ENCODE data around the gene TBL1X. TPM values are rescaled to one million over a fixed set of nuclear protein-coding genes. Genes with fewer than 3 reads are reported as not detected.

TBL1X gene
- total and polyA plus RNA-seq, 2 donors (not counting 3 experiments of a cell fraction or from before 2014, with no cell fraction given): 8.7 to 25.3 TPM

DNA sequence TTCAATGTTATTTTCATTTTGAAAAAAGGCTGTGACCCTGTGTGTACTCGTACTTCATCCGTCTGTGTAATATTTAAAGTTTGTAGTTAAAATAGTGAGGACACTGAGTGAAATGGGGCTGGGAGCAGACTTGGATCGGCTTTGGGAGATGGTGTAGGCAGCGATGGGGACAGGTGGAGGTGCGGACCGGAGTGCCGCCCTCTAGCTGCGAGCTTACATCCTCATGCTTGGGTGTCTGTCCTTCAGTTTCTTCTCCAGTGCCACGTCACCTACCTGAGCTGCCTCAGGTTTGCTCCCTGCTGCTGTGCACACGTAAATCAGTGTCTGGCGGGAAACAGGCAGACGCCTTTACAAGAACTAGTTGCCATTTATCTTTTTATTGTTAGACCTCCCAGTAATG lies 154.7 kb downstream of the TBL1X start:
- Histone ChIP-seq H3K4me2 (ENCODE audit: insufficient read depth, low read length) (no peak overlapping the region), H3K27me3 (ENCODE audit: control insufficient read depth in 2 of 2, insufficient read depth in 2 of 2, low read length in 2 of 2) (no peaks in the 10 kb centered on the region), H3K4me3 (replicated peaks in 1 of 3; ENCODE audit: insufficient read depth in 1 of 3, low read depth in 1 of 3, low read length in 3 of 3) (no peak overlapping the region), H3K79me2 (ENCODE audit: control insufficient read depth, insufficient read depth, low read length) (no peaks in the 10 kb centered on the region), H3K36me3 (ENCODE audit: control insufficient read depth in 2 of 2, extremely low read depth in 1 of 2, insufficient read depth in 2 of 2, low read length in 2 of 2) (no peaks in the 10 kb centered on the region), H3K9me3 (replicated peaks; ENCODE audit: control insufficient read depth, insufficient read depth, low read length) (no peaks in the 10 kb centered on the region), H3K9me1 (replicated peaks; ENCODE audit: control insufficient read depth, extremely low read depth, insufficient read depth, low read length) (no peaks in the 10 kb centered on the region), H3K27ac (ENCODE audit: insufficient read depth, low read depth, low read length) (no peak overlapping the region), H3K9ac (replicated peaks; ENCODE audit: extremely low read depth, insufficient read depth, low read length) (no peak overlapping the region), H3K4me1 (ENCODE audit: control insufficient read depth, extremely low read depth, insufficient read depth, low read length) (no peaks in the 10 kb centered on the region), H2AFZ (ENCODE audit: low read depth, low read length) (no peak overlapping the region), H4K20me1 (replicated peaks; ENCODE audit: control insufficient read depth, extremely low read depth, insufficient read depth, low read length) (no peaks in the 10 kb centered on the region)
- dilution Hi-C loops (cut with MboI; ENCODE audit: extremely low pct_ligation_motif_present, low sequenced_read_pairs) (no loop called here), intact Hi-C loops (cut with micrococcal nuclease) (no loop called here)
- ChIA-PET CTCF (no interaction called here), POLR2A (no interaction called here)
- FAIRE-seq (no peak), DNase-seq (ENCODE audit: low read depth, low spot score) (no peak)
- BruUV-seq (replicated peaks): no TSS peak
- TF ChIP-seq MYC (IDR thresholded peaks at IDR 0.05; ENCODE audit: low read depth, low read length) (no peak), GATA2 (IDR thresholded peaks at IDR 0.05; ENCODE audit: insufficient read depth, insufficient read length, low read depth, low read length) (no peak), EZH2 (IDR thresholded peaks at IDR 0.05; ENCODE audit: borderline replicate concordance, low read depth, low read length, severe bottlenecking) (no peak), POLR2A (IDR thresholded peaks at IDR 0.05; ENCODE audit: low read depth, low read length) (no peak), POLR2AphosphoS5 (IDR thresholded peaks at IDR 0.05; ENCODE audit: insufficient read depth, low read depth, low read length) (no peak), JUN (IDR thresholded peaks at IDR 0.05; ENCODE audit: borderline replicate concordance, insufficient read depth, insufficient read length, low read depth) (no peak), FOS (IDR thresholded peaks at IDR 0.05; ENCODE audit: borderline replicate concordance, insufficient read depth, low read length) (no peak)
- TF ChIP-seq, protein P1, sequence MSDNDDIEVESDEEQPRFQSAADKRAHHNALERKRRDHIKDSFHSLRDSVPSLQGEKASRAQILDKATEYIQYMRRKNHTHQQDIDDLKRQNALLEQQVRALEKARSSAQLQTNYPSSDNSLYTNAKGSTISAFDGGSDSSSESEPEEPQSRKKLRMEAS (IDR thresholded peaks at IDR 0.05; ENCODE audit: insufficient read depth, insufficient read length): no peak
- TF ChIP-seq, protein P2, sequence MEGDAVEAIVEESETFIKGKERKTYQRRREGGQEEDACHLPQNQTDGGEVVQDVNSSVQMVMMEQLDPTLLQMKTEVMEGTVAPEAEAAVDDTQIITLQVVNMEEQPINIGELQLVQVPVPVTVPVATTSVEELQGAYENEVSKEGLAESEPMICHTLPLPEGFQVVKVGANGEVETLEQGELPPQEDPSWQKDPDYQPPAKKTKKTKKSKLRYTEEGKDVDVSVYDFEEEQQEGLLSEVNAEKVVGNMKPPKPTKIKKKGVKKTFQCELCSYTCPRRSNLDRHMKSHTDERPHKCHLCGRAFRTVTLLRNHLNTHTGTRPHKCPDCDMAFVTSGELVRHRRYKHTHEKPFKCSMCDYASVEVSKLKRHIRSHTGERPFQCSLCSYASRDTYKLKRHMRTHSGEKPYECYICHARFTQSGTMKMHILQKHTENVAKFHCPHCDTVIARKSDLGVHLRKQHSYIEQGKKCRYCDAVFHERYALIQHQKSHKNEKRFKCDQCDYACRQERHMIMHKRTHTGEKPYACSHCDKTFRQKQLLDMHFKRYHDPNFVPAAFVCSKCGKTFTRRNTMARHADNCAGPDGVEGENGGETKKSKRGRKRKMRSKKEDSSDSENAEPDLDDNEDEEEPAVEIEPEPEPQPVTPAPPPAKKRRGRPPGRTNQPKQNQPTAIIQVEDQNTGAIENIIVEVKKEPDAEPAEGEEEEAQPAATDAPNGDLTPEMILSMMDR (IDR thresholded peaks at IDR 0.05; ENCODE audit: extremely low read depth in 1 of 2, insufficient read depth in 1 of 2, low read depth in 1 of 2, low read length in 2 of 2): no peak

Data from endothelial cell of umbilical vein (primary cell).